Coronary artery (tissue), 2 donors: ENCODE data around the gene PREP.

ENCODE experiments used
- DNase-seq: peaks from one replicate; pipeline ENCODE4 v3.0.0-alpha.2; 2017; ENCODE audit warnings: low spot score
- H3K27ac ChIP-seq, 2 donors: fragments of 200-600 bp; sonication (generic); one replicate each; pipeline ENCODE4 v1.5.1; 2016 to 2019
- H3K4me3 ChIP-seq: fragments of 200-600 bp; sonication (generic); 2 replicates; pipeline ENCODE4 v1.5.1; 2016; ENCODE audit warnings: mild to moderate bottlenecking, moderate library complexity
- TF ChIP-seq, protein P1 (sequence below): fragments of 200-600 bp; sonication (generic); IDR thresholded peaks from one replicate; pipeline ENCODE4 v1.5.1; 2019; ENCODE audit warnings: antibody characterized with exemption

The PREP gene

DNA sequence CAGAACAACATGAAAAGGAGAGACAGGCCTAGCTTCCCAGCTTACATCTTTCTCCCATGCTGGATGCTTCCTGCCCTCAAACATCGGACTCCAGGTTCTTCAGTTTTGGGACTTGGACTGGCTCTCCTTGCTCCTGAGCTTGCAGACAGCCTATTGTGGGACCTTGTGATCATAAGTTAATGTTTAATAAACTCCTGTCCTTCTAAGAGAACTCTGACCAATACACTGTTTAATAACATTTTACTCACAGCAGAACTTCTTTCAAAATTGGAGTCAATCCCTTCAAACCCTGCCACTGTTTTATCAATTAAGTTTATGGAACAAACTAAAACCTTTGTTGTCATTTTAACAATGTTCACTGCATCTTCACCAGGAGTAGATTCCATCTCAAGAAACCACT is 111.4 kb downstream of the PREP start:
- DNase-seq, result no peak
- no peak overlapping the region for H3K27ac ChIP-seq
- TF ChIP-seq, protein P1, sequence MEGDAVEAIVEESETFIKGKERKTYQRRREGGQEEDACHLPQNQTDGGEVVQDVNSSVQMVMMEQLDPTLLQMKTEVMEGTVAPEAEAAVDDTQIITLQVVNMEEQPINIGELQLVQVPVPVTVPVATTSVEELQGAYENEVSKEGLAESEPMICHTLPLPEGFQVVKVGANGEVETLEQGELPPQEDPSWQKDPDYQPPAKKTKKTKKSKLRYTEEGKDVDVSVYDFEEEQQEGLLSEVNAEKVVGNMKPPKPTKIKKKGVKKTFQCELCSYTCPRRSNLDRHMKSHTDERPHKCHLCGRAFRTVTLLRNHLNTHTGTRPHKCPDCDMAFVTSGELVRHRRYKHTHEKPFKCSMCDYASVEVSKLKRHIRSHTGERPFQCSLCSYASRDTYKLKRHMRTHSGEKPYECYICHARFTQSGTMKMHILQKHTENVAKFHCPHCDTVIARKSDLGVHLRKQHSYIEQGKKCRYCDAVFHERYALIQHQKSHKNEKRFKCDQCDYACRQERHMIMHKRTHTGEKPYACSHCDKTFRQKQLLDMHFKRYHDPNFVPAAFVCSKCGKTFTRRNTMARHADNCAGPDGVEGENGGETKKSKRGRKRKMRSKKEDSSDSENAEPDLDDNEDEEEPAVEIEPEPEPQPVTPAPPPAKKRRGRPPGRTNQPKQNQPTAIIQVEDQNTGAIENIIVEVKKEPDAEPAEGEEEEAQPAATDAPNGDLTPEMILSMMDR, result no peak
- H3K4me3 ChIP-seq, result no peak overlapping the region

DNA sequence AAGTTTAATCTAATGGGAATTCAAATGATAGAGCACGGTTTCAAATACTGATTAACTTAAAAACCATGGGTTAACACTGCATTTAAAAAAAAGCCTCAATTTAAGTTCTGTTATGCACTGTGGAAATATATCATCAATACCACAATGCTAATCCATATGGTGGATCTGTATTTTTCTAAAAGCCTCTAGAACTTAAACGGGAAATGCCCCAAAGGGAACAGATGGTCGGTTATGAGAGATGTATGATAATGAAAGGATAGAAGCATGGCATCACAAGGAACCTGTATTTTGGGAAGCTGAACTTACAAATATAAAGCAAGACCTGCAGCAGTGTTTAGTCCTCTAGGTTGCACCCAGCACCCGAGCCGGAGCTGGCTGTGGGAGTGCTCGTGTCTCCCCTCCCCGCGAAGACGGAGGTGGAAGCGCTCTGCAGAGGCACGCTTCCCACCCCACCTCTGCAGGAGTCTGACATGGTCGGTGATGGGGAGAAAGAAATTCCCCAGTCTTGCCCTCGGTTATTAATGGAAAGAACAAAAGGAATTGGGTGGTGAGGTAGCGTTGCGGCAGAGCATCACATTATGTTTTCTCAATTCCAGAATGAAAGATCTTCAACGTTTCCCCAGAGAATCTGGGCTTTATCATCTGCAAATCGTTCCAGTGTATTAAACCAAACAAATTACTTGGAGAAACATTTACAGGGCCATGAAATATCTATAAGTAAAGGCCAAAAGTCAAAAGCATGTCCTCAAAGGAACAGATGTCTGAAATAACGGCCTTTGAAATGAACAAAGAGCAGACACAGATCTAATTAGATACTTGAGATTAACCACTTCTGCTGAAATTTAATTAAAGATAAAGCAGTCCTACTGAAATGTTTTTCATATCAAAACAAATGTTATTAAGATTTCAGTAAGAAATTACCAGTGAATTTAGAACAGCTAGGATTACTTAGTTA is 120.0 kb downstream of the PREP start:
- Histone ChIP-seq H3K27ac (no peak overlapping the region), H3K4me3 (no peak overlapping the region)
- TF ChIP-seq, protein P1, result no peak
- DNase-seq, result no peak

DNA sequence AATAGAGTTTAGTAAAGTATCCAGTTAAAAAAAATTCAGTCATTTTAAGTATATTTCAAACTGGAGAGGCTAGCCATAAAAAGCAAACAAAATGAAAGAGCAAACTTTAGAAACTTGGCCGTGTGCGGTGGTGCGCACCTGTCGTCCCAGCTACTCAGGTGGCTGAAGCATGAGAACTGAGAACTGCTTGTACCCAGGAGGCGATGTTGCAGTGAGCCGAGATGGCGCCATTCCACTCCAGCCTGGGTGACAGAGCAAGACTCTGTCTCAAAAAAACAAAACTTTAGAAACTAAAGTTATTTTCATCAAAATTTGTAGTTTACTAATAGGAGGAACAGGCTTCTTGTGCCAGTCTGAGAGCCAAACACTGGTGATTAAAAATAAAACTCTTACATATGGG is 122.8 kb downstream of the PREP start:
- DNase-seq, result no peak

DNA sequence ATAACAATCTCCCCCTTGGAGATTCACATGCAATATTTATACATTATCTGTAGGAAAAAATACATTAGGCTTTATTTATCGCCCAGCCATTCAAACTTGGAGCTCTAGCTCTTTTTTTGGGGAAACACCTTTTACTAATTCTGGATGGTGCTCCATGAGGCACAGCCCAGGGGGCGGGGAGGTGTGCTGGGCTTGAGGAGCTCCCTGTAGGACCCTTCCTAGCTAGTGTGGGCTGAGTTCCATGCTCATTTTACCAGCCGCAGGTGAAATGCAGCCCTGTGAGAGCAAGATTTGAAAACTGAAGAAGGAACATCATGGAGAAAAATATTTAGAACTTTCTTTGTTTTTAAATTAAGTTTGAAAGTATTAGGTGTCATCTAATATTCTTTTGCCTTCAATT is 123.4 kb downstream of the PREP start:
- Histone ChIP-seq H3K4me3 (no peak overlapping the region), H3K27ac (no peak overlapping the region)
- no peak for DNase-seq
- TF ChIP-seq, protein P1, result no peak

More for the DNA sequence above, 122.8 kb downstream of the PREP start:
- Histone ChIP-seq H3K27ac (no peak overlapping the region), H3K4me3 (no peak overlapping the region)
- TF ChIP-seq, protein P1, result no peak

DNA sequence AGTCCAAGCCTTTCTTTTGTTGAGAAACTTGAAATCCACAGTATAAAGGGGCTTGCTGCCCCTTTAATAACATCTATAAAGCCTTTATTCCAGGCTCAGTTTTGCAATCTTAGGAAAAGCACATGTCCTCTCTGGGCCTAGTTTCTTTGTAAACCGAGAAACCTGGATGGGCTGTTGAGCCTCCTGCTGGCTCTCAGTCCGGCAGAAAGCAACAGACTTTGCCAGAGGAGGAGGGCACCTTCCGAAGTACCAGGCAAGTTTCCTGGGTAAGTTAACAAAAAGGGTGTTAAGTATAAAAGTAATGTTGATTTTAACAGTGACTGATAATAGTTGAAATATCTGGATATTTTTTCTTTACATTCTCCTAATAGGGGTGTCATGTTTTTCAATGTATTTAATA is 124.1 kb downstream of the PREP start:
- Histone ChIP-seq H3K27ac (no peak overlapping the region), H3K4me3 (no peak overlapping the region)

DNA sequence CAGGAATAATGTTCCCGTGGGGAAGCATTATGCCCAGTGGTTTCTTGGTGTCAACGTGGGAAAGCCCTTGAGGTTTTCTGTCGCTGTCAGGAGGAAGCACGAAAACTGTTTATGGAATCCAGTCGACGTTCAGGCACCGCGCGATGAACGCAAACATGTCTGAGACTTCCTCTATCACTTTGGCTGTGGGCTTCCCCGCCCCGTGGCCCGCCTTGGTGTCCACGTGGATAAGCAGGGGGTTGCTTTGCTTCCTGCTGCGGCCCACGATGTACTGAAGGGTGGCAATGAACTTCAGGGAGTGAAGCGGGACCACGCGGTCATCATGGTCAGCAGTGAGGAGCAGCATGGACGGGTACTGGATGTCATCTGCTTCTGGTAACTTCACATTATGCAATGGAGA is 124.8 kb downstream of the PREP start:
- TF ChIP-seq, protein P1, result no peak
- Histone ChIP-seq H3K27ac (no peak overlapping the region), H3K4me3 (no peak overlapping the region)
- no peak for DNase-seq

More for the DNA sequence above, 124.1 kb downstream of the PREP start:
- TF ChIP-seq, protein P1, result no peak
- DNase-seq, result no peak

DNA sequence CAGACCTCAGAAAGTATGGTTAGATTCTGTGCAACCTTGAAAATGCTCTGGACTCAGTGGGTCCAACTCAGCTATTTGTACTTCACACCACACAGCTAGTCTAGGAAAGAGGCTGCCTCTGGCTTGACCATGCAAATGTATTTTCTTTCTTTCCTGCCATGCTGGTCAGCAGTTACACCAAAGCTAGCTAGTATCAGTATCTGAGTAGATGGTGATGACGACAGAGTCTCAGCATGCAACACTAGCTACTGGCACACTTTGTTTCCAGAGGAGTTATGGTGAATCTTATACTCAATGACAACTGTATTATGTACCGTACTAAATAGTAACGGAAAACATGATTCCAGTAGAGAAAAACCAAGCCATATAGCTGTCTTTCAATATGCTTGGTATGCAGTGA is 126.5 kb downstream of the PREP start:
- TF ChIP-seq, protein P1, result no peak
- Histone ChIP-seq H3K4me3 (no peak overlapping the region), H3K27ac (no peak overlapping the region)
- no peak for DNase-seq
